ENCODE data around the gene ZNF436.
A peak's percentile ranks its signal among the peaks of the same experiment; 100 is the strongest.

Gene ZNF436

DNA sequence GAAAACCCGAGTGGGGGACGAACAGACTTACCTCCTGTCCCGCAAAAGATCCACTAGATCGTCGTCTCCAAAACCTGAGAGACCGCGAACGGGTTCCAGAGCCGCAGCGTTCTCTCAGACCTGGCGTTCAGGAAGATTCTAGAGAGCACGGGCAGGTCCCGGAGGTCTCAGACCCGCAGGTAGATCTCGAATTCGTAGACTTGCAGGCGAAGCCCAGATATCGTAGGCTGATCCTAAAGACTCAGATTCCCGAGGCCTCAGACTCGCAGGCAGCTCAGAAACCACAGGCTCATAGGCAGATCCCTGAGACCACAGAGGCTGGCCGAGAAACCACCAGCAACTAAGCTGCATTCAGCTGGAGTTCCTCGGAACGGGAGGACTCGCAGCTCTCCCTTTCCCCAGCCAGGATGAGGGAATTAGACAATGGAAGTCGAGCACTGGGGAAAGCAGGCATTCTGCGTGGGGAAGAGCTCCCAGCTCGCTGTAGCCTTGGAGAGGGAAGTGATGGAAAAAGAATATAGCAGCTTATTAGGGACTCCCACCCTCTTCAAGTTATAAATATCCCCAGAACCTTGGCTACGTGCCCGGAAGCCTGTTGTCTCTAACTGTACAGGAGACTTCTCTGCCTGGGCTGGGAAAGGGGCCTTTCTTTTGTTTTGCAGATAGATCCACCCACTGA is at the start of gene ZNF436:
TSS of gene ZNF436 (minus strand) at position 502 of the 679 bp plus-strand sequence. CDS start 1,831 bp downstream, outside the sequence.
- DNase-seq (ENCODE audit: low read depth), result peak; percentile 96
- TF ChIP-seq, protein P1, sequence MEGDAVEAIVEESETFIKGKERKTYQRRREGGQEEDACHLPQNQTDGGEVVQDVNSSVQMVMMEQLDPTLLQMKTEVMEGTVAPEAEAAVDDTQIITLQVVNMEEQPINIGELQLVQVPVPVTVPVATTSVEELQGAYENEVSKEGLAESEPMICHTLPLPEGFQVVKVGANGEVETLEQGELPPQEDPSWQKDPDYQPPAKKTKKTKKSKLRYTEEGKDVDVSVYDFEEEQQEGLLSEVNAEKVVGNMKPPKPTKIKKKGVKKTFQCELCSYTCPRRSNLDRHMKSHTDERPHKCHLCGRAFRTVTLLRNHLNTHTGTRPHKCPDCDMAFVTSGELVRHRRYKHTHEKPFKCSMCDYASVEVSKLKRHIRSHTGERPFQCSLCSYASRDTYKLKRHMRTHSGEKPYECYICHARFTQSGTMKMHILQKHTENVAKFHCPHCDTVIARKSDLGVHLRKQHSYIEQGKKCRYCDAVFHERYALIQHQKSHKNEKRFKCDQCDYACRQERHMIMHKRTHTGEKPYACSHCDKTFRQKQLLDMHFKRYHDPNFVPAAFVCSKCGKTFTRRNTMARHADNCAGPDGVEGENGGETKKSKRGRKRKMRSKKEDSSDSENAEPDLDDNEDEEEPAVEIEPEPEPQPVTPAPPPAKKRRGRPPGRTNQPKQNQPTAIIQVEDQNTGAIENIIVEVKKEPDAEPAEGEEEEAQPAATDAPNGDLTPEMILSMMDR (conservative IDR thresholded peaks at IDR 0.05; ENCODE audit: low read depth, low read length), result no peak
- H3K4me3 ChIP-seq (ENCODE audit: low read depth, low read length), result peak within 1 kb of the TSS; percentile 98

DNA sequence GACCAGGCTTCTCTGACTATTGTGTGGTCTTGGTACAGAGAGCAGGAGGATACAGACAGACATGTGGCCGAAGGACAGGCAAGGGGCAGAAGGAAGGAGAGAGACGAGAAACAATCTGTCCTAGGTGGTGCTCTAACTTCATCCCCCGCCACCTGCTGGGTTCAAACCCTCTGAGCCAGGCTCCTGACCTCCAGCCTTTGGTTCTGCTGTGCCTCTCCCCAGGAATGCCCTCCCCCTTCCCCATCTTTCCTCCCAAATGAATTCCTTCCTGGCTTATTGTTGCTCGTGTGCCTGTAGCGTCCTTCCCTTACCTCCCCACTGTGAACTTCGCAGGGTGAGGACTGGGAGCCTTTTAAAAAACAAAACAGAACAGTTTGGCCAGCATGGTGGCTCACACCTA is 49.5 kb upstream of the ZNF436 start:
- DNase-seq (ENCODE audit: low read depth), result no peak
- TF ChIP-seq, protein P1 (conservative IDR thresholded peaks at IDR 0.05; ENCODE audit: low read depth, low read length), result no peak
- no peak overlapping the region for H3K4me3 ChIP-seq (ENCODE audit: low read depth, low read length)

DNA sequence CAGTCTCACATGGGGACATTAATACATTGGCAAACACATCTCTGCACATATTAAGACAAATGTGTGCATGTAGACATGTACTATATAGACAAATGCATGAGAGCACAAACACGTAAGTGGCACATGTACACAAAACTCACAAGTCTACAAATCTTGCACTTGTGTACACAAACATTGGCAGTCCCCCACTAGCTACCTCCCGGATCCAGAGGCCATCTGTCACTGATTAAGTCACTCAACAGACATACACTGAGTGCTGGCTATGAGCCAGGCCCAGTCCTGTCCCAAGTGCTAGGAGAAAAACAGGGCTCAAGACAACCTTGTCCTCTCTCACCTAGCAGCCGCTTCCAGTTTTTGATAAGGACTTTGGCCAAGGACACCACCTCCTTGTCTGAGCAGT is 47.9 kb upstream of the ZNF436 start:
- H3K4me3 ChIP-seq (ENCODE audit: low read depth, low read length), result no peak overlapping the region
- no peak for DNase-seq (ENCODE audit: low read depth)
- TF ChIP-seq, protein P1 (conservative IDR thresholded peaks at IDR 0.05; ENCODE audit: low read depth, low read length), result no peak

DNA sequence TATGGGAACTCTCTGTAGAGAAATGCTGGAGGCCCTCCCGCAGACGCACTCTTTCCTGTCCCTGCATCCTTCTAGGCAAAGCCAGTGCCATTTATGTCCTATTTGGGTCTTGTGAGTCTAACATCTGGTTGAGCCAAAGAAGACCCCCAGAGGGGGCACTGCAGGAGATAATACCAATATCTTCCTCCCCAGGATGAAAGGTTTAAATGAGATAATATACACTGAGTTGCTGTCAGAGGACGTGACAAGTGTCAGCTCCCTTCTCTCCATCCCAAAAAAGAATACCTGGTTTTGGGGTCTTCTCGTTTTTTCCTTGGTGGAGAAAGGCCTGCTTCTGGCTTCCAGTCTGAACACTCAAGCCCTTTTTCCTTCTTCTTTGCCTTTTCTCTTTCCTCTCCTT is 47.3 kb upstream of the ZNF436 start:
- no peak for DNase-seq (ENCODE audit: low read depth)
- H3K4me3 ChIP-seq (ENCODE audit: low read depth, low read length), result no peak overlapping the region
- TF ChIP-seq, protein P1 (conservative IDR thresholded peaks at IDR 0.05; ENCODE audit: low read depth, low read length), result no peak

DNA sequence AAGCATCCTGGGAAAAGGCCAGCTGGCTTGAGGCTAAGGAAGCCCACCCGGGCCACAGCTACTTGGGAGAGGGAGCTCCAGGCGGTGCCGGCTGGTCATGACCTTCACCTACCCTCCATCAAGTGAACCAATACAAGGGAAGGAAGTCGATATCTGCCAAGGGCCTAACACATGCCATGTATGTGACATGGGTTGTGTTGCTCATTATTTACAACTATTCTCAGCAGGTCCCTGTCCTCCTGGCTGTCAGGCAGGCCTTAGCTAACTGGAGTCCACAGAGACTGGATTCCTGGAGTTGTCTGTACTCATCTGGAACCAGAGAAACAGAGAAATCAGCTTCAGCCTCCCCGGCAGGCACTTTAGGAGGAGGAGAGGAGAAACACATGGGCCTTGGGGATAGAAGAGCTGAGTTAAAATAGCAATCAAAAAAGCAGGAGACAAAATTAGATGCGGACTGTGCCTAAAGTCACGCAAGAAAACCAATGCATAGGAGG is 39.2 kb upstream of the ZNF436 start:
- no peak overlapping the region for H3K4me3 ChIP-seq (ENCODE audit: low read depth, low read length)
- TF ChIP-seq, protein P1 (conservative IDR thresholded peaks at IDR 0.05; ENCODE audit: low read depth, low read length), result no peak
- no peak for DNase-seq (ENCODE audit: low read depth)

DNA sequence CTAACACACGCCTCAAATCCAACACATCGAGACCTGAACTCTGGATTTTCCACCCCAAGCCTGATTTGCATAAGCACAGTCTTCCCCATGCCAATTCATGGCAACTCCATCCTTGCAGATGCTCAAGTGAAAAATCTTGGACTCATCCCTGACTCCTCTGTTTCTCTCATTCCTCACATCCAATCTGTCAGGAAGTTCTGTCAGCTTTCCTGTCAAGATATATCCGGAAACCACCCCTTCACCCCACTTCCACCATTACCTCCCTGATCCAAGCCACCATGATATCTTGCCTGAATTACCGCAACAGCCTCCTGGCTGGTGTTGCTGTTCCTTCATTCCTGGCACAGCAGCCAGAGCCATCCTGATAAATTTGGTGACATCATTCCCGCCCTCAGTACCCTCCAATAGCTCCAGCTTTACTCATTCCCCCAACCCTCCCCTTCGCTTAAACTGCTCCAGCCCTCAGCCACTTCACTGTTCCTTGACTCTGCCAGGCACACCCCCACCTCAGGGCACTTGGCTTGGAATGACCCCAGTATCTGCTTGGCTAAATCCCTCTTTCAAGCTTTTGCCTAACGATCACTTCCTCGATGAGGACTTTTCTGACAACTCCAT is 37.5 kb upstream of the ZNF436 start:
- H3K4me3 ChIP-seq (ENCODE audit: low read depth, low read length), result no peak overlapping the region
- DNase-seq (ENCODE audit: low read depth), result no peak
- TF ChIP-seq, protein P1 (conservative IDR thresholded peaks at IDR 0.05; ENCODE audit: low read depth, low read length), result no peak

Data from choroid plexus epithelial cell (primary cell).